ENCODE data around the gene MIPEP.

MIPEP gene

GRCh38 chr13:23758798-23759527 is 130.2 kb downstream of the MIPEP start:
- no peak overlapping the region for H3K4ac ChIP-seq (ENCODE audit: low read depth, low read length)
- H3K27ac ChIP-seq (ENCODE audit: low read depth, low read length), result no peak overlapping the region
- H3K9me3 ChIP-seq (ENCODE audit: insufficient read depth, low read depth, low read length), result peaks cover 3% of the 10 kb centered on the region
- no peak overlapping the region for H4K12ac ChIP-seq (ENCODE audit: low read depth, low read length)
- no peak overlapping the region for H4K91ac ChIP-seq (ENCODE audit: low read depth, low read length)
- H3K4me2 ChIP-seq (ENCODE audit: low read length), result no peak overlapping the region
- H3K18ac ChIP-seq (ENCODE audit: low read length), result no peak overlapping the region
- H2BK12ac ChIP-seq (ENCODE audit: low read length), result no peak overlapping the region
- no CpG with 5 or more reads among the region's 9 CpGs for WGBS (ENCODE audit: extremely low coverage, insufficient coverage, insufficient read length)
- no peak overlapping the region for H3K14ac ChIP-seq (ENCODE audit: low read length)
- no peaks in the 10 kb centered on the region for H3K36me3 ChIP-seq (ENCODE audit: control insufficient read depth in 1 of 2, insufficient read depth in 2 of 2, low read length in 2 of 2)
- no peak overlapping the region for H3K9ac ChIP-seq (ENCODE audit: low read length)
- H3K79me2 ChIP-seq (ENCODE audit: control insufficient read depth, insufficient read depth, low read length, poor library complexity), result no peaks in the 10 kb centered on the region
- H2BK5ac ChIP-seq (ENCODE audit: low read depth, low read length, poor library complexity), result no peak overlapping the region
- H3K4me3 ChIP-seq (ENCODE audit: low read depth, low read length), result peak overlapping the region; percentile 15
- DNase-seq, result no peak
- no peak overlapping the region for H3K23ac ChIP-seq (ENCODE audit: low read length)
- no peak overlapping the region for H2BK120ac ChIP-seq (ENCODE audit: insufficient read depth, low read length, poor library complexity)
- no peak overlapping the region for H2AFZ ChIP-seq (ENCODE audit: insufficient read depth, low read length, poor library complexity)
- H2AK5ac ChIP-seq (ENCODE audit: low read length), result no peak overlapping the region
- H4K8ac ChIP-seq (ENCODE audit: low read depth, low read length), result no peak overlapping the region
- H3K27me3 ChIP-seq (ENCODE audit: insufficient read depth, low read length), result no peaks in the 10 kb centered on the region
- no peaks in the 10 kb centered on the region for H3K4me1 ChIP-seq (ENCODE audit: control insufficient read depth in 1 of 2, insufficient read depth in 2 of 2, low read length in 2 of 2)
- H3K79me1 ChIP-seq (ENCODE audit: low read length), result no peaks in the 10 kb centered on the region

DNA sequence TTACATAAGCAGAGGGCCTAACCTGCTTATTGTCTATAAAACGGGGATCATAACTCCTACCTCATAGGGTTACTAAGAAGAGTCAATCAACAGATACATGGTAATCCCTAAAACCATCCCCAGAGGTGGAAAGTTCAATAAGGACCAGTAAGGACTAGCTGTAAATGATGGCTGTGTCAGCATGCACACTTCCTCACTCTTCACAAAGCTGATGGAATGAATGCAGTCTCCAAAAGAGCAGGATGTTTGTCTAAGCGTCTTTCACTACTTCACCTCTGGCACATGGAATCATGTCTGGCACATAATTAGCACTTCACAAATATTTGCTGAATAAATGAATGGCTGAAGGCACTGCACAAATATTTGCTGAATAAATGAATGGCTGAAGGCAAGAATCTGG is 134.2 kb downstream of the MIPEP start:
- Histone ChIP-seq H2BK120ac (ENCODE audit: insufficient read depth, low read length, poor library complexity) (no peak overlapping the region), H4K12ac (ENCODE audit: low read depth, low read length) (no peak overlapping the region), H3K9ac (ENCODE audit: low read length) (no peak overlapping the region), H3K4me1 (ENCODE audit: control insufficient read depth in 1 of 2, insufficient read depth in 2 of 2, low read length in 2 of 2) (no peaks in the 10 kb centered on the region), H2AK5ac (ENCODE audit: low read length) (no peak overlapping the region), H3K36me3 (ENCODE audit: control insufficient read depth in 1 of 2, insufficient read depth in 2 of 2, low read length in 2 of 2) (no peaks in the 10 kb centered on the region), H3K79me1 (ENCODE audit: low read length) (no peaks in the 10 kb centered on the region), H3K4ac (ENCODE audit: low read depth, low read length) (no peak overlapping the region), H3K14ac (ENCODE audit: low read length) (no peak overlapping the region), H3K18ac (ENCODE audit: low read length) (no peak overlapping the region), H3K23ac (ENCODE audit: low read length) (no peak overlapping the region), H3K4me3 (ENCODE audit: low read depth, low read length) (no peak overlapping the region), H3K27ac (ENCODE audit: low read depth, low read length) (no peak overlapping the region), H4K91ac (ENCODE audit: low read depth, low read length) (no peak overlapping the region), H2BK12ac (ENCODE audit: low read length) (no peak overlapping the region), H3K9me3 (ENCODE audit: insufficient read depth, low read depth, low read length) (peaks cover 3% of the 10 kb centered on the region), H2BK5ac (ENCODE audit: low read depth, low read length, poor library complexity) (no peak overlapping the region), H4K8ac (ENCODE audit: low read depth, low read length) (no peak overlapping the region), H3K27me3 (ENCODE audit: insufficient read depth, low read length) (no peaks in the 10 kb centered on the region), H2AFZ (ENCODE audit: insufficient read depth, low read length, poor library complexity) (no peak overlapping the region), H3K79me2 (ENCODE audit: control insufficient read depth, insufficient read depth, low read length, poor library complexity) (no peaks in the 10 kb centered on the region), H3K4me2 (ENCODE audit: low read length) (no peak overlapping the region)
- no peak for DNase-seq
- WGBS (ENCODE audit: extremely low coverage, insufficient coverage, insufficient read length), result no CpG with 5 or more reads among the region's 2 CpGs

- H2BK5ac ChIP-seq (ENCODE audit: low read depth, low read length, poor library complexity), result no peak overlapping the region
- H3K4me3 ChIP-seq (ENCODE audit: low read depth, low read length), result no peak overlapping the region
- DNase-seq, result no peak
- H3K4ac ChIP-seq (ENCODE audit: low read depth, low read length), result no peak overlapping the region
- H2BK12ac ChIP-seq (ENCODE audit: low read length), result no peak overlapping the region
- H3K18ac ChIP-seq (ENCODE audit: low read length), result no peak overlapping the region
- no peak overlapping the region for H4K12ac ChIP-seq (ENCODE audit: low read depth, low read length)
- no peak overlapping the region for H2AK5ac ChIP-seq (ENCODE audit: low read length)
- H3K4me2 ChIP-seq (ENCODE audit: low read length), result no peak overlapping the region
- no peak overlapping the region for H4K8ac ChIP-seq (ENCODE audit: low read depth, low read length)
- no peaks in the 10 kb centered on the region for H3K79me1 ChIP-seq (ENCODE audit: low read length)
- no peaks in the 10 kb centered on the region for H3K27me3 ChIP-seq (ENCODE audit: insufficient read depth, low read length)
- H3K36me3 ChIP-seq (ENCODE audit: control insufficient read depth in 1 of 2, insufficient read depth in 2 of 2, low read length in 2 of 2), result no peaks in the 10 kb centered on the region
- no CpG with 5 or more reads among the region's 6 CpGs for WGBS (ENCODE audit: extremely low coverage, insufficient coverage, insufficient read length)
- no peaks in the 10 kb centered on the region for H3K4me1 ChIP-seq (ENCODE audit: control insufficient read depth in 1 of 2, insufficient read depth in 2 of 2, low read length in 2 of 2)
- no peaks in the 10 kb centered on the region for H3K79me2 ChIP-seq (ENCODE audit: control insufficient read depth, insufficient read depth, low read length, poor library complexity)
- H2BK120ac ChIP-seq (ENCODE audit: insufficient read depth, low read length, poor library complexity), result no peak overlapping the region
- H4K91ac ChIP-seq (ENCODE audit: low read depth, low read length), result no peak overlapping the region
- peaks cover under 1% of the 10 kb centered on the region for H3K9me3 ChIP-seq (ENCODE audit: insufficient read depth, low read depth, low read length)
- no peak overlapping the region for H3K14ac ChIP-seq (ENCODE audit: low read length)
- no peak overlapping the region for H3K23ac ChIP-seq (ENCODE audit: low read length)
- no peak overlapping the region for H3K27ac ChIP-seq (ENCODE audit: low read depth, low read length)
- no peak overlapping the region for H2AFZ ChIP-seq (ENCODE audit: insufficient read depth, low read length, poor library complexity)
- H3K9ac ChIP-seq (ENCODE audit: low read length), result no peak overlapping the region
These were observed 134.7 kb downstream of the MIPEP start for GRCh38 chr13:23754506-23754905.

DNA sequence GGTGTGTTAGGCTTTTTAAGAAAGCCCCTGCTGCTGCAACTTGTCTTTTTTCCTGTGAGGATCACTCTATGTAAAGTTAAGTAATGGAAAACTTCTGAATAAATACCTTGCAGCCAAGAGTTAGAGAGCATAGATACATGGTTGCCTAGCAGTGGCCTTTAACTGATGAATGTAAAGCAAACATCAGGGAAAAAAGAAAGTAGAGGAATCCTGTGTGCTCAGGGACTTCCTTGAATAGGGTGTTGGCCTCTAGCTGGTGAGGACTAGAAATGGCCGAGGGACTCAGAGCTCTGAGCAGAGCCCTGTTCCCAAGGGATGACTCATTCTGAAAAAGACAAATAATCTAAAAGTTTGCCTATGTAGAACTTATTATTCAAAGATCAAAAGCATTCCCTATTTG is 135.7 kb downstream of the MIPEP start:
- H3K79me2 ChIP-seq (ENCODE audit: control insufficient read depth, insufficient read depth, low read length, poor library complexity), result no peaks in the 10 kb centered on the region
- H3K4me2 ChIP-seq (ENCODE audit: low read length), result no peak overlapping the region
- no peaks in the 10 kb centered on the region for H3K4me1 ChIP-seq (ENCODE audit: control insufficient read depth in 1 of 2, insufficient read depth in 2 of 2, low read length in 2 of 2)
- no peak overlapping the region for H3K14ac ChIP-seq (ENCODE audit: low read length)
- H3K36me3 ChIP-seq (ENCODE audit: control insufficient read depth in 1 of 2, insufficient read depth in 2 of 2, low read length in 2 of 2), result no peaks in the 10 kb centered on the region
- H2AFZ ChIP-seq (ENCODE audit: insufficient read depth, low read length, poor library complexity), result no peak overlapping the region
- no peak overlapping the region for H3K23ac ChIP-seq (ENCODE audit: low read length)
- DNase-seq, result peak in 1 of 2 donors; percentile 53
- no CpG with 5 or more reads among the region's 1 CpG for WGBS (ENCODE audit: extremely low coverage, insufficient coverage, insufficient read length)
- H4K8ac ChIP-seq (ENCODE audit: low read depth, low read length), result no peak overlapping the region
- H3K27ac ChIP-seq (ENCODE audit: low read depth, low read length), result no peak overlapping the region
- H3K9ac ChIP-seq (ENCODE audit: low read length), result no peak overlapping the region
- no peaks in the 10 kb centered on the region for H3K79me1 ChIP-seq (ENCODE audit: low read length)
- no peak overlapping the region for H2BK12ac ChIP-seq (ENCODE audit: low read length)
- no peaks in the 10 kb centered on the region for H3K27me3 ChIP-seq (ENCODE audit: insufficient read depth, low read length)
- no peak overlapping the region for H3K4ac ChIP-seq (ENCODE audit: low read depth, low read length)
- H4K12ac ChIP-seq (ENCODE audit: low read depth, low read length), result no peak overlapping the region
- H2AK5ac ChIP-seq (ENCODE audit: low read length), result no peak overlapping the region
- no peak overlapping the region for H3K4me3 ChIP-seq (ENCODE audit: low read depth, low read length)
- no peak overlapping the region for H3K18ac ChIP-seq (ENCODE audit: low read length)
- no peaks in the 10 kb centered on the region for H3K9me3 ChIP-seq (ENCODE audit: insufficient read depth, low read depth, low read length)
- no peak overlapping the region for H4K91ac ChIP-seq (ENCODE audit: low read depth, low read length)
- no peak overlapping the region for H2BK120ac ChIP-seq (ENCODE audit: insufficient read depth, low read length, poor library complexity)
- no peak overlapping the region for H2BK5ac ChIP-seq (ENCODE audit: low read depth, low read length, poor library complexity)

Measured in trophoblast cell (in vitro differentiated cells and primary cell).